Esophagus muscularis mucosa (tissue), 3 donors: ENCODE data around the gene SLCO3A1.

Experiments
- CTCF ChIP-seq, 3 experiments: fragments of 200-600 bp in 2 of 3; fragments of 450-650 bp in 1 of 3; sonication (generic) in 2 of 3; IDR thresholded peaks; one replicate each; pipeline ENCODE4 v1.5.1; 2017 to 2019; ENCODE audit warnings: antibody characterized with exemption in 3 of 3, mild to moderate bottlenecking in 2 of 3, moderate library complexity in 1 of 3
- EP300 ChIP-seq: sonication (generic); formaldehyde crosslinking; IDR thresholded peaks from one replicate; pipeline ENCODE4 v1.6.1; 2017; ENCODE audit warnings: antibody characterized with exemption

GRCh38 chr15:91889111-91889815 lies 35.8 kb downstream of the SLCO3A1 start:
- TF ChIP-seq CTCF (IDR thresholded peaks at IDR 0.05) (no peak), EP300 (no peak)
